GM21515 (cell line): ENCODE measurements around the gene KLHL7.
"Not testable (repeated sequence)": the region's sequence is repeated elsewhere in the genome, so short reads cannot be mapped to it uniquely, and the experiment has no call there.

Experiments
- ATAC-seq: cut with Tn5 transposase; IDR thresholded peaks from one replicate; pipeline ENCODE4 v1.9.1; 2021; ENCODE audit not compliant: unreplicated experiment

KLHL7 gene

DNA sequence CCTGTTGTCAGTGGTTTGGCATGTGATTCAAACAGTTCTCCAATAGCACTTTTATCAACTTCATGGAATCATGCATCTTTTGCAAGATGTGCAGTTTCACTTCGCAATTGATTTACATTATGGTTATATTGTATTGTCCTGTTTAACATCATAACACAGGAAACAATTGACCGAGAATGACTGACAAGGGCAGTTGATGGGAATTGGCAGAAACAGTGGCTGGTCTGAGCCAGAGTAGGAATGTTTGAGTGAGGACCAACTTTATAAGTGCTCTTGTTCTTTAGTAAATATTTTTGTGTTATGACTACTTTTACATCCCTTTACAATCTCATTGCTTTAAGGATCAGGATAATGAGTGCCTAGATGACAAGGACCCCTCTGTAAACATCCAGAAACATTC is 2.2 kb downstream of the KLHL7 start:
- ATAC-seq: no peak

DNA sequence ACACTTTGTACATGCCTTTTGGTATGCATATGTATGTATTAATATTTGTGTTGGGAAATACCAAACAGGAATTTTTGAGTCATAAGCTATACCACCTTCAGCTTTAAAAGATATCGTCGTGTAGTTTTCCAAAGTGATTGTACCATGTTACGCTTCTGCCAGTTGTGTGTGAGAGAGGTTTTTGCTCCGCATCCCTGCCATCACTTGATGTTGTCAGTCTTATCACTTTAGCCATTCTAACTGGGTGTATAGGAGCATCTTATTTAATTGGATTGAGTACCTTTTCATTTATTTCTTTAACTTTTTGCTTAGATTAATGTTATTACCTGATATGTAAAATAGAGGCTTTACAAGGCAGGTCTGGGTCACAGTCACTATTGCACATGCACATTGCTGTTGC is 3.4 kb downstream of the KLHL7 start:
- no peak for ATAC-seq

DNA sequence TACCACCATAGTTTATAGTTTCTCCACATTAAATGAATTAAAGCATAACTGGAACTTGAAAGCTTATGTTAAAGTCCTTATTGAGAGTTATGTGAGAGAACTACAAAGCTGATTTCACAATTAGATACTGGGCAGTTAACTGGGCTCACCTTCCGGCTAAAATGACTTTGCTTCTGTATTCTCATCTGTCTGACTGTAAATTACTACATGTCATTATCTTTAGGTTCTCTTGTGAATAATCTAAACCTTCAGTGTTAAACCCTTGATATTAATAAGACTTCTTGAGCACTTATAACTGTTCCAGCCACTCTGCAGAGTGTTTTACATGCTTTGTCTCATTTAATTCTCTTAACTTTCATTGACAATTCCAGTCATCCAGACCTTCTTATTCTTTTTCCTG is 3.9 kb downstream of the KLHL7 start:
- ATAC-seq: no peak

DNA sequence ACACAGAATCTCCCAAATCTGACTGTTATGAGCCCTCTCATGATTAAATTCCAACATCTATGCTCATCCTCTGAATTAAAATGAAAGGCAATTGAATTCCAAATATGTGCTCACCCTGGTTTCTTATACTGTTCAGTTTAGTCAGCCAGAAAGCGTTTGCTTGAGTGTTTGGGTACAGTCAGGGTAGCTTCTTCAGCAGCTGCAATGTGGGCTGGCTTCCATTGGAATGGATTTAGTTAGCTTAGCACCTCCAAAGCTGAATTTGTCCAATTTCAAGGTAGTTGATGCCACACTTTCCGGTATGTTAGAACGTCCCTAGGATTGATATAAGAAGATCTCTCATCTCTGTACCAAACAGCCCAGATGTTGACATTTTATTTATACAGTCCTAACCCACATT is 9.3 kb downstream of the KLHL7 start:
- no peak for ATAC-seq

DNA sequence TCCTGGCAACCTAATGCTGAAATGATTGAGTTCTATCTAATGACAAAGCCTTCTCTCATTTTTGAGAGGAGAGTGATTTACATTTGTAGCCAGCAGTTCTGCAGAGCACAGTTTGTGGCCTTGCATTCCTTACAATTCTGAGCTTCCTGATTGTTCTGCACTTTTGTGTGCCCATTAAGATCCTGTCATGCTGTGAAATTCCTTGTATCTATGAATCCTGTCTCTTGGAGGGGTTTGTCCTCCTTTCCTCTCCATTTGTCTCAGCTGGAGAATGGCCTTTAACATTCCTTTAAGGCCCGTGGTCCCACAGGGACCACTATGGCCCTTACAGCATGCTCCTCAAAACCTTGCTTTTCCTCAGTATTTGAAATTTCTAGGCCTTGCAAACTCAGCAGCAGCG is 10.4 kb downstream of the KLHL7 start:
- ATAC-seq: no peak

- ATAC-seq: no peak
These were observed 12.3 kb downstream of the KLHL7 start for GRCh38 chr7:23117841-23118240.

DNA sequence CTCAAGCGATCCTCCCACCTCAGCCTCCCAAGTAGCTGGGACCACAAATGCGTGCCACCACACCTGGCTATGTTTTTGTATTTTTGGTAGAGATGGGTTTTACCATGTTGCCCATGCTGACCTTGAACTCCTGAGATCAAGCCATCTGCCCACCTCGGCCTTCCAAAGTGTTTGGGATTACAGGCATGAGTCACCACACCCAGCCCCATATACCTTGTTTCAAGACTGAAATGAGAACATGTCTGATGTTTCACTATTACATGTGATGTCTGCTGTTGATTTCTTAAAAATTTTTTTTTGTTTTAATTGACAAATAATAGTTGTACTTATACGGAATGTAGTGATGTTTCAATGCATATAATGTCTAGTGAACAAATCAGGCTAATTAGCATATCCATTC is 14.5 kb downstream of the KLHL7 start:
- no peak for ATAC-seq

DNA sequence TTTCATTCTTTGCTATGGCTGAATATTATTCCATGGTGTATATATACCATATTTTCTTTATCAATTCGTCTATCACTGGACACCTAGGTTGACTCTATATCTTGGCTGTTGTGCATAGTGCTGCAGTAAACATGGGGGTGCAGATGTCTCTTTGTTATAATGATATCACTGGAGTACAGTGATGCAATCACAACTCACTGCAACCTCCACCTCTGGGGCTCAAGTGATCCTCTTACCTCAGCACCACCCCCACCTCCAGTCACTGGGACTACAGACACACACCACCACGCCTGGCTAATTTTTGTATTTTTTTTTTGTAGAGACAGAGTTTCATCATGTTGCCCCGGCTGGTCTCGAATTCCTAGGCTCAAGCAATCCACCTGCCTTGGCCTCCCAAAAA is 15.6 kb downstream of the KLHL7 start:
- ATAC-seq: no peak

- no peak for ATAC-seq
These were observed 17.4 kb downstream of the KLHL7 start for GRCh38 chr7:23123007-23123406.

DNA sequence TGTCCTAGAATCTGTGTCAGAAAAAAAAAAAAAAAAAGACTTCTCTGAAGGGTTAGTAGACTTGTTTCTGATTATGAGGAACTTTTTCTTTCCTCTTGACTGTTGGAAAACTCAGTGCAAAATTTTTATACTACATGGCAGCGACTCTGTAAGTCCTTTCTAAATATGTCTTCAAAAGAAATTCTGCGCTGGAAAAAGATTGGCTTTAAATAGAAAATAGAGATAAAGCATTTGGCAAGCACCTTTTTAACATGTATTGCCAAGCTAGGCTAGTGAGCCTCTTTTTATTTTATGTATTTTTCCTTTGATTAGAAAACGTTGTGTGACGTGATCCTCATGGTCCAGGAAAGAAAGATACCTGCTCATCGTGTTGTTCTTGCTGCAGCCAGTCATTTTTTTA is 17.9 kb downstream of the KLHL7 start:
- ATAC-seq: no peak

DNA sequence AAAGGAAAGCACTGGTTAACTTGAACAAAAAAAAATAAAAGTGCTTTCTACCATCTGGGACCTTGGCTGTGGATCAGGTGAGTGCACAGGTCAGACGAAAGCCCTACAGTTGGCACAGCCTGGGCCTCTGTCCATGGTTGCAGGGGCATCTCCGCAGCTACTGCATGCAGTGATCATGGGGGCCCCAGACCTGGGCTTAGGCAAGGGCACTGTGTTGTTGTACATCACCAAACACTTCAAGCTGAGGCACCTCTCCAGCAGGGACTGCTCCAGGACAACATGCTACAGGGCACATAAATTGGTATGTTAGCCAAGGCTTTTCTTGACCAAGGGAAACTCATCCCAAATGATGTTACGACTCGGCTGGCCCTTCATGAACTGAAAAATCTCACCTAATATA is 23.5 kb downstream of the KLHL7 start:
- no peak for ATAC-seq

- not testable (repeated sequence) for ATAC-seq
These were observed 26.2 kb downstream of the KLHL7 start for GRCh38 chr7:23131799-23132198.

DNA sequence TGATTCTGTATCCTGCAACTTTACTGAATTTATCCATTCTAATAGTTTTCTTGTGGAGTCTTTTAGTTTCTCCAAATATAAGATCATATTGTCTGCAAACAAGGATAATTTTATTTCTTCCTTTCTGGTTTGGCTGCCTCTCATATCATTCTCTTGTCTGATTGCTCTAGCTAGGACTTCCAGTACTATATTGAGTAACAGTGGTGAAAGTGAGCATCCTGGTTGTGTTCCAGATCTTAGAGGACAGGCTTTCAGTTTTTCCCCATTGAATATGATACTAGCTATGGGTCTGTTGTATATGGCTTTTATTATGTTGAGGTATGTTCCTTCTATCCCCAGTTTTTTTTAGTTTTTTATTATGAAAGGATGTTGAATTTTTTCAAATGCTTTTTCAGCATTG is 28.2 kb downstream of the KLHL7 start:
- ATAC-seq: no peak

DNA sequence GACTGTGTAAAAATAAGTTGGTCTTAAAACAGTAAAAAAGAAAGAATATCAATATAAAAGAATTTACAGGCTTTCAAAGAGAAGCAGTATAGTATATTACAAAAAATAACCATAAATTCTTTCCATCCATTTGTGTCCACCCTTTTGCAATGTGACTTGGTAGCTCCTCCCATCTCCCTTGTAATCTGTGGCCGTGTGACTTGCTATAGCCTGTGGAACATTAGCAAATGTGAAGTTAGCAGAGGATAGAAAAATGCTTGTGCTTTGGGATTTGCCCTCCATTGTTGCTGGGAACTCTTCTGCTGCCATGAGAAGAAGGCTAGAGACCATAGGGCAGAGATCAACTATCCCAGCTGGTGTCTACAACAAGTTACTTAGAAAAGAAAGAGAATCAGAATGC is 30.2 kb downstream of the KLHL7 start:
- no peak for ATAC-seq

DNA sequence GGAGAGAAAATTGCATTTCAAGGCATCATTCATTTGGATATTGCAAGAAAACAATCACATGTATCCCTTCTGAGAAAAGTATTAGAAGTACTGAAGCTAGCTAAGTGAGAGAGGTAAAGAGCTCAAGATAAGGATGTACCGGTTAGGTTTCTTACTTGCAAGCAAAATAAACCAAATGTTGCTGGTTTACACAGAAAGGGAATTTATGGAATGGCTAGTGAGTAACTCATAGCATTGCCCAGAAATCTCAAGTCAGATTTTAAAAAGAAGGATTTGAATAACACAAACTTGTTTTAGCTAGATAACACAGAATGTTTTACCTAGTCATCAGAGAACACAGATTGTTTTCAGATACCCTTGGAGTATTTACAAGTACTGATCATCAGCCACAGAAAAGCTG is 30.6 kb downstream of the KLHL7 start:
- no peak for ATAC-seq

DNA sequence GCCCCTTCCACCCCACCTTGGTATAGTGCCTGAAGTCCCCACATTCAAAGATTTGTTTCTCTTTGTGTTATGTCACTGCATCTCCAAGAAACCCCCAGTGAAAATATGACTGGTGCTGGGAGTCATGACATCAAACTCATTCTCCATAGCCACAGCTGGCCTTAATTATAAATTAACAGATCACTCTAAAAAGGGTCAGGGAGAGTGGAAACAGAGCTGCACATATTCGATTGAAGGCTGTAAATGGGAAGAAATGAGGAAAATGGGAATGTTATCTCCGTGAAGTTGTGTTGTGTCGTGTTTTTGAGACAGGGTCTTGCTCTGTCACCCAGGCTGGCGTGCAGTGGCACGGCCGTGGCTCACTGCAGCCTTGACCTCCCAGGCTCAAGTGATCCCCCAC is 52.1 kb downstream of the KLHL7 start:
- ATAC-seq: no peak

DNA sequence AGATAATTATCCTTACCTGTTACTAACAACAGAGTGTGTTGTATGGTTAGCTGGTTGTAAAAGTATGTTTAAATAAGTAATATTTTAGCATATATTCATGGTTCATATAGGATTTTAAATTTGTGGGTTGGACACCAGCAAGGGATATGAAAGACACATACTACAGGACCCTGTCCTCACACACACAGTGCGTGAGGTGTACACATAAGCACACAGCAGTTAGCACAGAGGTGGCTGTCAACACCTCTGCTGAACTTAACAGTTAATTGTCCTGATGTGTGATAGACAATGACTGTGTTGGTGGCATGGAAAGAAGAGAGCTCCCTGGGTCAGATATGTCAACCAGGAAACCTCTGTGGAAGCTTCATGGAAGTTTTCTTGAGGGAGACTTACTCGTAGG is 53.0 kb downstream of the KLHL7 start:
- ATAC-seq: no peak

GRCh38 chr7:23161482-23161881 is 55.9 kb downstream of the KLHL7 start:
- no peak for ATAC-seq

- no peak for ATAC-seq
These were observed 59.3 kb downstream of the KLHL7 start for GRCh38 chr7:23164846-23165245.

- no peak for ATAC-seq
These were observed 59.7 kb downstream of the KLHL7 start for GRCh38 chr7:23165316-23165715.

DNA sequence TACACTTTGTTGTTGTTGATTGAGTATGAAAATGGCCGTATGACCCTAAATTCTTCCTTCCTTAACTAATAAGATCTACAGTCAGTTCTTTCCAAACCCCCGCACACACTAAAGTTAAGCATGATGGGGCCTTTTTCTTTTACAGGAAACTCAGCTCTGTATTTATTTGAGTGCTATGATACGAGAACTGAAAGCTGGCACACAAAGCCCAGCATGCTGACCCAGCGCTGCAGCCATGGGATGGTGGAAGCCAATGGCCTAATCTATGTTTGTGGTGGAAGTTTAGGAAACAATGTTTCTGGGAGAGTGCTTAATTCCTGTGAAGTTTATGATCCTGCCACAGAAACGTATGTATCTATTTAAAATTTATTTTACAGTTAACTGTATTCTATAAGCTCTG is 62.1 kb downstream of the KLHL7 start:
- no peak for ATAC-seq

- ATAC-seq: no peak
These were observed 62.7 kb downstream of the KLHL7 start for GRCh38 chr7:23168111-23168885.

DNA sequence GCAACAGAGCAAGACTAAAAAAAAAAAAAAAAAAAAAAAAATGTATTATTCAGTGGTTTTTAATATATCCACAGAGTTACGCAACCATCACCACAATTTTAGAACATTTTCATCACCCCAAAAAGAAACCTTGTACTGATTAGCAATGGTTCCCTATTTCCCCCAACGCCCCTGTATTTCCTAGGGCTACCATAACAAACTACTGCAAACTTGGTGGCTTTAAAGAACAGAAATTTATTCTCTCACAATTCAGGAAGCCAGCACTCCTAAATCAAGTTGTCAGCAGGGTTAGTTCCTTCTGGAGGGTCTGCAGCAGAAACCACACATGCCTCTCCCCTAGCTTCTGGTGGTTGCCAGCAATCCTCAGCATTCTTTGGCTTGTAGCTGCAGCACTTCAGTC is 70.4 kb downstream of the KLHL7 start:
- no peak for ATAC-seq
